Body of pancreas (tissue), 4 donors: ENCODE results near the gene CLUH. TPM values are rescaled to one million over a fixed set of nuclear protein-coding genes. Genes with fewer than 3 reads are reported as not detected.
A peak's percentile ranks its signal among the peaks of the same experiment; 100 is the strongest.
"Not testable (repeated sequence)": the region's sequence is repeated elsewhere in the genome, so short reads cannot be mapped to it uniquely, and the experiment has no call there.

Experiments used
- ATAC-seq: fragments of 150-250 bp; one replicate; pipeline ENCODE4 v1.9.1; 2016
- DNase-seq, 4 donors: peaks; one replicate each; pipeline ENCODE4 v3.0.0-alpha.2; 2019
- H3K27ac ChIP-seq, 4 donors: fragments of 200-600 bp; sonication (generic); 1 replicate in 3 of 4; 2 replicates in 1 of 4; pipeline versions ENCODE4 v1.5.1 to v1.6.1; 2016 to 2019; ENCODE audit warnings: mild to moderate bottlenecking in 1 of 4, mixed read lengths in 1 of 4, moderate library complexity in 1 of 4
- H3K27me3 ChIP-seq, 2 donors: fragments of 200-600 bp; sonication (generic); one replicate each; pipeline ENCODE4 v1.6.0; 2016; ENCODE audit warnings: mild to moderate bottlenecking in 1 of 2
- H3K36me3 ChIP-seq, 2 donors: fragments of 200-600 bp; sonication (generic); replicated peaks in 1 of 2; 2 replicates each; pipeline ENCODE4 v1.5.1; 2016; ENCODE audit warnings: low read depth in 2 of 2; ENCODE audit not compliant: insufficient read depth in 1 of 2
- H3K4me1 ChIP-seq: fragments of 200-600 bp; sonication (generic); one replicate; pipeline ENCODE4 v1.6.0; 2016
- H3K4me3 ChIP-seq, 2 donors: fragments of 200-600 bp; sonication (generic); 1 replicate in 1 of 2; 2 replicates in 1 of 2; pipeline ENCODE4 v1.5.1; 2016 to 2019
- H3K9me3 ChIP-seq, 3 donors: fragments of 200-600 bp; sonication (generic); 1 replicate in 2 of 3; 2 replicates in 1 of 3; pipeline ENCODE4 v1.5.1; 2016
- POLR2A ChIP-seq, 3 donors: fragments of 450-650 bp; IDR thresholded peaks; one replicate each; pipeline ENCODE4 v1.6.1; 2016; ENCODE audit warnings: antibody characterized with exemption in 3 of 3, mild to moderate bottlenecking in 2 of 3
- WGBS, 2 donors: methylation state at CpG; one replicate each; pipeline ENCODE4 v1.1.5; 2017; 5-methylcytosine and 5-hydroxymethylcytosine counted together
- intact Hi-C: fragments of 100-400 bp; cut with DNase I; formaldehyde crosslinking; loops from one replicate; pipeline ENCODE4 v1.15.1; 2023
- total RNA-seq, 2 donors: library from RNA; depleted of rRNA; stranded (reverse); fragments of >200 nt; gene quantifications; one replicate each; pipeline ENCODE4 v1.1.0, GENCODE V29; 2016
- TF ChIP-seq, protein P1 (sequence below), 7 experiments: fragments of 450-650 bp in 4 of 7; fragments of 200-600 bp in 3 of 7; sonication (generic) in 3 of 7; IDR thresholded peaks; one replicate each; pipeline ENCODE4 v1.5.1; 2016 to 2019; ENCODE audit warnings: antibody characterized with exemption in 7 of 7

CLUH gene
- total RNA-seq, 2 donors from 2014 or later, result 53.2 to 167 TPM

DNA sequence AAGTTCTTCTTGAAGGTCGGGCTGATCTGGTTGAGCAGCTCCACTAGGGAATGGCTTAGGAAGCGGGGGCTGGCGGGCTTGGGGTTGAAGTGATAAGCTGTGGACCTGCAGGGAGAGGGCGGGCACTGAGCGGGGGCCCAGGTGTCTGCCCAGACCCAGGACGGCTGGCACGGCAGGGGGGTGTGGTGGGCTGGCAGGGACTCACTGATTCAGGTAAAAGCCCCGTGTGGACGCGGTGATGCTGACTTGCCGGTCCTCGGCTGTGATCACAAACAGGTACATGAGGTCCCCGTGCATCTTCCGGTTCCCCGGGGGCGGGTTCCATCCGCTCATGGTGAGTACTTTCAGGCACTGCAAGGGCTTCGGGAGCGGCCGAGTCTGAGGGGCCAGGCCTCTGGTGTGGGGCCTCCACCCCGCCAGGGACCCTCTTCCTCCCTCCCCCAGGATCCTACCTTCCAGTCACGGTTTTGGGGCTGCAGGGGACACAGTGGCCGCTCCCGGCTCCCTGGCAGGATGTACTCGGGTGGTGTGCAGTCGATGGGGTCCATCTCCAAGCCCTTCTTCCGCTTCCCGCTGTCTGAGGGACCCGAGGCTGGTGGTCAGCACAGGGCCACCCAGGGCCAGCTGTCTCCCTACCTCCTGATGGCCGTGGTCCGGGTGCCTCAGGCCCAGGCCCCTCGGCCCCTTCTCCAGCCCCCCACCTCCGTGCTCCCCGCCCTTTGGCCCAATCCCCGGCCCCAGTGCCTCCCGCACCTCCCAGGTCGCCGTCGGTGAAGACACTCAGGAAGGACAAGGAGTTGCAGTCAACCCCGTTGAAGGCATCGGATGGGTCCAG is 10.2 kb downstream of the CLUH start:
- no peak for DNase-seq
- peaks cover 23 to 47% of the 10 kb centered on the region in 2 donors for H3K36me3 ChIP-seq
- intact Hi-C loops, result loop anchor here (10.0 kb wide), 1 partner anchor 107 kb away; the partner anchor contains the start of gene PAFAH1B1

DNA sequence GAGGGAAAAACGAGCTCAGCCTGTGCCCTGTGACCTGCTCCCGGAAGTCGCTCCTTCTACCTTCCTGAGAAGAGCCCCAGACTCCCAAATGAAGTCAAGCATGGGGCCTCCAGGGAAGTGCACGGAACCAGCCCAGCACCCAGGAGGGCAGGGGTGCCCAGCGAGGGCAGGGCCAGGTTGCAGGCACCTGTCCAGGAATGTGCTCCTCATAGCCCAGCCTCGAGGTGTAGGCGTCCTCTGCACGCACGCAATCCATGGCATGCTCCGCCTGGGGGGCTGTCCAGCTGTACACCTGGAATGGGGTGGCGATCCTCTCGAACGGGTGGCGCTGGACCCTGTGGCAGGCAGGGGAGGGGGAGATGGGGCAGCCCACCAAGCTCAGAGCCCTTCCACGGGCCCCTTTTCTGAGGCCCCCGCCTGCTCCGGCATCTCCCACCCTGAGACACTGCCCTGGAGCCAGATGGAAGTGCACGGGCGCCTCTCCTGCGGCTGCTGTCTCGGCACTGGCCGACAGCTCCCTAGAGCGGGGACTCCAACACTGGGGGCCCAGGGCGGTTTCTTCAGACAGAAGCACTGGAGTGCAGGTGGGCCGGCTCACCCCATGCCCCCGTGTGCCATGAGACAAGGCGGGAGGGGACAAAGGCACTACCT is 10.9 kb downstream of the CLUH start:
- Histone ChIP-seq H3K27ac (no peak overlapping the region), H3K4me3 (no peak overlapping the region), H3K27me3 (no peaks in the 10 kb centered on the region), H3K4me1 (peaks cover under 1% of the 10 kb centered on the region), H3K36me3 (peaks cover 30 to 54% of the 10 kb centered on the region in 2 donors), H3K9me3 (no peaks in the 10 kb centered on the region)
- intact Hi-C loops, result loop anchor here (10.0 kb wide), 1 partner anchor 106 kb away; the partner anchor contains the start of gene PAFAH1B1
- whole genome bisulfite sequencing, 2 donors, result 88 to 92% methylated on average over 5 to 27 of the region's 27 CpGs
- DNase-seq, result no peak
- ATAC-seq, result no peak
- TF ChIP-seq POLR2A (IDR thresholded peaks at IDR 0.05), result no peak
- TF ChIP-seq, protein P1, sequence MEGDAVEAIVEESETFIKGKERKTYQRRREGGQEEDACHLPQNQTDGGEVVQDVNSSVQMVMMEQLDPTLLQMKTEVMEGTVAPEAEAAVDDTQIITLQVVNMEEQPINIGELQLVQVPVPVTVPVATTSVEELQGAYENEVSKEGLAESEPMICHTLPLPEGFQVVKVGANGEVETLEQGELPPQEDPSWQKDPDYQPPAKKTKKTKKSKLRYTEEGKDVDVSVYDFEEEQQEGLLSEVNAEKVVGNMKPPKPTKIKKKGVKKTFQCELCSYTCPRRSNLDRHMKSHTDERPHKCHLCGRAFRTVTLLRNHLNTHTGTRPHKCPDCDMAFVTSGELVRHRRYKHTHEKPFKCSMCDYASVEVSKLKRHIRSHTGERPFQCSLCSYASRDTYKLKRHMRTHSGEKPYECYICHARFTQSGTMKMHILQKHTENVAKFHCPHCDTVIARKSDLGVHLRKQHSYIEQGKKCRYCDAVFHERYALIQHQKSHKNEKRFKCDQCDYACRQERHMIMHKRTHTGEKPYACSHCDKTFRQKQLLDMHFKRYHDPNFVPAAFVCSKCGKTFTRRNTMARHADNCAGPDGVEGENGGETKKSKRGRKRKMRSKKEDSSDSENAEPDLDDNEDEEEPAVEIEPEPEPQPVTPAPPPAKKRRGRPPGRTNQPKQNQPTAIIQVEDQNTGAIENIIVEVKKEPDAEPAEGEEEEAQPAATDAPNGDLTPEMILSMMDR (IDR thresholded peaks at IDR 0.05), result no peak

More for the DNA sequence above, 10.2 kb downstream of the CLUH start:
- Histone ChIP-seq H3K4me3 (no peak overlapping the region), H3K27me3 (no peaks in the 10 kb centered on the region), H3K27ac (no peak overlapping the region), H3K4me1 (peaks cover 8% of the 10 kb centered on the region), H3K9me3 (no peaks in the 10 kb centered on the region)
- ATAC-seq, result no peak
- 94 to 95% methylated on average over 23 to 34 of the region's 41 CpGs for WGBS, 2 donors
- TF ChIP-seq, protein P1 (IDR thresholded peaks at IDR 0.05), result no peak
- TF ChIP-seq POLR2A (IDR thresholded peaks at IDR 0.05), result no peak

DNA sequence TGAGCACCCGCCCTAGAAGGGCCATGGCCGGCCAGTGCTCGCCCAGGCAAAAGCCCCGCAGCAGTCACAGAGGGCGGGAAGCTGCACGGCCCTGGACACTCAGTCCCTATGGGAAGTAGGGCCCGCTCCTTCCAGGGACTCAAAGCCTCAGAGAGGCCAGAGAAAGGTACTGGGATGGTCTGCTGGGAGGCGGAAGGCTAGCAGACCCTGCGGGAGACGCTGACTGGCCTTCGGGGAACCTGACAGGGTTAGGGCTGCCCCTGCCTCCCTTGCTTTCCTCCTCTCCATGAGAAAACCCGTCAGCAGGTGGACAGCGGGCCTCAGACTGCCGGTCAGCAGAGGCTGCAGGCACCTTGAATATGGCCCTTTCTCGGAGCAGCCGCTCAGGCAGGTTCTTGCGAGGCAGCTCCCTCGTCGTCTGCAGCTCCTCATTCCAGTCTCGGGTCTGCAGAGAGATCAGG is 11.5 kb downstream of the CLUH start:
- 93 to 97% methylated on average over 15 to 20 of the region's 20 CpGs for WGBS, 2 donors

DNA sequence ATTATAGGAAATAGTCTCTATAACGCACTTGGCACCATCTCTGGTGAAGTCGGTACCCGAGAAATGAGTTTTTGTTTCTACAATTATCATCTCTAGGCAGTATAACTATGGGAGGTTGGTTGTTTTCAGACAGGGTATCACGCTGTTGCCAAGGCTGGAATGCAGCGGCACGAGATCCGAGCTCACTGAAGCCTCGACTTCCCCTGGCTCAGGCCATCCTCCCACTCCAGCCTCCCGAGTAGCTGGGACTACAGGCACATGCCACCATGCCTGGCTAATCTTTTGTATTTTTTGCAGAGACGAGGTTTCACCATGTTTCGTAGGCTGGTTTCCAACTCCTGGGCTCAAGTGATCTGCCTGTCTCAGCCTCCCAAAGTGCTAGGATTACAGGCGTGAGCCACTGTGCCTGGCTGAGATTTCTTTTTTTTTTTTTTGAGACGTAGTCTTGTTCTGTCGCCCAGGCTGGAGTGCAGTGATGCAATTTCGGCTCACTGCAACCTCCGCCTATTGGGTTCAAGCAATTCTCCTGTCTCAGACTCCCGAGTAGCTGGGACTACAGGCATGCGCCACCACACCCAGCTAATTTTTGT is 12.3 kb downstream of the CLUH start:
- H3K9me3 ChIP-seq, H3K4me3 ChIP-seq, H3K27ac ChIP-seq, DNase-seq, H3K27me3 ChIP-seq, intact Hi-C loops, H3K4me1 ChIP-seq, ATAC-seq: not testable (repeated sequence)
- 91 to 93% methylated on average over 18 of the region's 18 CpGs for WGBS, 2 donors
- peaks cover 39 to 62% of the 10 kb centered on the region in 2 donors for H3K36me3 ChIP-seq

More for the DNA sequence above, 11.5 kb downstream of the CLUH start:
- Histone ChIP-seq H3K4me3 (no peak overlapping the region), H3K36me3 (peaks cover 34 to 57% of the 10 kb centered on the region in 2 donors), H3K27me3 (no peaks in the 10 kb centered on the region), H3K9me3 (no peaks in the 10 kb centered on the region), H3K27ac (no peak overlapping the region), H3K4me1 (no peaks in the 10 kb centered on the region)
- peak in 1 of 4 donors; percentile 8 for DNase-seq
- no peak for ATAC-seq
- TF ChIP-seq, protein P1 (IDR thresholded peaks at IDR 0.05), result no peak
- TF ChIP-seq POLR2A (IDR thresholded peaks at IDR 0.05), result no peak
- intact Hi-C loops, result loop anchor here (10.0 kb wide), 1 partner anchor 105 kb away; the partner anchor contains the start of gene PAFAH1B1
